T-cell (primary cell): ENCODE measurements around the gene NTHL1. TPM values are rescaled to one million over a fixed set of nuclear protein-coding genes. Genes with fewer than 3 reads are reported as not detected.
"Not testable (repeated sequence)": the region's sequence is repeated elsewhere in the genome, so short reads cannot be mapped to it uniquely, and the experiment has no call there.

Experiments used
- ATAC-seq, 4 experiments: fragments of 200-7000 bp in 3 of 4; fragments of 150-1000 bp in 1 of 4; cut with Tn5 transposase; replicated peaks in 1 of 4; 1 replicate in 3 of 4; 2 replicates in 1 of 4; pipeline ENCODE4 v1.10.0; 2021; ENCODE audit warnings: moderate library complexity in 3 of 4, mild to moderate bottlenecking in 2 of 4, moderate number of reproducible peaks in 1 of 4
- CTCF ChIA-PET, 2 donors: fragments of 300-600 bp; sonication (Branson Sonifier 250); formaldehyde crosslinking; loops; one replicate each; lab custom pipeline; 2022; ENCODE audit warnings: antibody characterized with exemption in 2 of 2; lab: Charles Lee
- POLR2A ChIA-PET, 2 donors: fragments of 300-600 bp; sonication (Branson Sonifier 250); formaldehyde crosslinking; loops; one replicate each; lab custom pipeline; 2022; ENCODE audit warnings: antibody characterized with exemption in 2 of 2; lab: Charles Lee
- DNase-seq, 35 experiments: peaks; one replicate each; pipeline versions ENCODE4 v3.0.0 to v3.0.0-alpha.2; 2013 to 2023
- H3K27ac ChIP-seq: one replicate; pipeline ENCODE4 v1.5.1; 2013; ENCODE audit warnings: low read length
- H3K27me3 ChIP-seq, 2 experiments: replicated peaks in 1 of 2; 1 replicate in 1 of 2; 2 replicates in 1 of 2; pipeline versions ENCODE4 v1.6.1 to v1.7.0; 2013; ENCODE audit warnings: low read length in 1 of 2, mixed read lengths in 1 of 2; ENCODE audit not compliant: control insufficient read depth in 2 of 2, insufficient read depth in 2 of 2; ENCODE audit errors: extremely low read depth in 1 of 2
- H3K36me3 ChIP-seq, 2 donors: 1 replicate in 1 of 2; 2 replicates in 1 of 2; pipeline versions ENCODE4 v1.6.1 to v1.7.0; 2013; ENCODE audit warnings: low read length in 1 of 2; ENCODE audit not compliant: control insufficient read depth in 2 of 2, insufficient read depth in 1 of 2; ENCODE audit errors: extremely low read depth in 1 of 2
- H3K4me1 ChIP-seq, 2 experiments: 1 replicate in 1 of 2; 2 replicates in 1 of 2; pipeline versions ENCODE4 v1.6.1 to v1.7.0; 2013; ENCODE audit warnings: low read length in 2 of 2, mixed read lengths in 1 of 2; ENCODE audit not compliant: insufficient read depth in 2 of 2, control insufficient read depth in 1 of 2; ENCODE audit errors: extremely low read depth in 1 of 2
- H3K4me3 ChIP-seq, 2 donors: 1 replicate in 1 of 2; 2 replicates in 1 of 2; pipeline versions ENCODE4 v1.5.1 to v1.7.0; 2013; ENCODE audit warnings: mild to moderate bottlenecking in 2 of 2, low read length in 1 of 2, moderate library complexity in 1 of 2; ENCODE audit not compliant: control insufficient read depth in 1 of 2; ENCODE audit errors: extremely low read depth in 1 of 2
- H3K9me3 ChIP-seq: 2 replicates; pipeline ENCODE4 v1.7.0; 2013
- H3K27ac Mint-ChIP-seq, 2 donors: one replicate each; pipeline ENCODE4 v1.8.0; 2020 to 2021; ENCODE audit warnings: mild to moderate bottlenecking in 2 of 2, mixed read lengths in 2 of 2
- H3K27me3 Mint-ChIP-seq, 2 donors: one replicate each; pipeline ENCODE4 v1.8.0; 2021 to 2022; ENCODE audit warnings: mixed read lengths in 2 of 2
- H3K36me3 Mint-ChIP-seq: one replicate; pipeline ENCODE4 v1.8.0; 2021; ENCODE audit warnings: mixed read lengths
- H3K4me1 Mint-ChIP-seq, 3 donors: one replicate each; pipeline ENCODE4 v1.8.0; 2020 to 2022; ENCODE audit warnings: mixed read lengths in 3 of 3, mild to moderate bottlenecking in 1 of 3
- H3K4me3 Mint-ChIP-seq, 3 donors: one replicate each; pipeline ENCODE4 v1.8.0; 2020 to 2022; ENCODE audit warnings: mild to moderate bottlenecking in 3 of 3, mixed read lengths in 3 of 3, moderate library complexity in 3 of 3
- H3K9me3 Mint-ChIP-seq, 3 donors: one replicate each; pipeline ENCODE4 v1.8.0; 2020 to 2022; ENCODE audit warnings: mixed read lengths in 3 of 3
- WGBS: methylation state at CpG from one replicate; pipeline ENCODE4 v1.1.5; 2013; ENCODE audit warnings: missing lambda C conversion rate; ENCODE audit not compliant: insufficient coverage; 5-methylcytosine and 5-hydroxymethylcytosine counted together
- total RNA-seq, 35 experiments: library from RNA in 6 of 35; stranded (reverse) in 6 of 35; fragments of 120-200 nt in 1 of 35; gene quantifications; one replicate each; pipeline versions ENCODE4 v1.2.1 to v1.2.4 and lab custom pipeline; 2013 to 2026

Gene NTHL1
- total RNA-seq, 5 donors from 2014 or later (not counting 1 experiment from before 2014, with no cell fraction given) = 5.8 to 24.1 (median 18.3) TPM

GRCh38 chr16:2015117-2015946 lies 32.3 kb downstream of the NTHL1 start:
- WGBS = 96% methylated on average over 10 of the region's 24 CpGs
- CTCF ChIA-PET = interaction anchor here in 1 of 2 donors (0.7 kb wide), 1 partner anchor 55 kb away, joined by 3 read pairs; no protein-coding TSS in a partner anchor
- H3K27me3 Mint-ChIP-seq = peaks cover 3 to 10% of the 10 kb centered on the region in 2 donors

GRCh38 chr16:2013527-2013926 lies 34.1 kb downstream of the NTHL1 start:
- H3K9me3 Mint-ChIP-seq = no peaks in the 10 kb centered on the region
- no peaks in the 10 kb centered on the region for H3K9me3 ChIP-seq
- DNase-seq (no peak), ATAC-seq (no peak)
- no peak overlapping the region for H3K27ac Mint-ChIP-seq
- WGBS = 98% methylated on average over 8 of the region's 15 CpGs
- H3K36me3 Mint-ChIP-seq = no peaks in the 10 kb centered on the region
- H3K4me1 ChIP-seq = peaks cover 10 to 15% of the 10 kb centered on the region in 2 experiments
- peaks cover 0 to 3% of the 10 kb centered on the region in 2 donors for H3K27me3 Mint-ChIP-seq
- H3K27me3 ChIP-seq = peaks cover 0 to 13% of the 10 kb centered on the region in 2 experiments
- ChIA-PET CTCF (no interaction called here), POLR2A (no interaction called here)
- no peaks in the 10 kb centered on the region for H3K36me3 ChIP-seq
- H3K4me1 Mint-ChIP-seq = peaks cover 9 to 12% (median 11%) of the 10 kb centered on the region in 3 donors
- no peak overlapping the region for H3K4me3 Mint-ChIP-seq
- H3K4me3 ChIP-seq = no peak overlapping the region
- no peak overlapping the region for H3K27ac ChIP-seq

More at GRCh38 chr16:2015117-2015946, 32.3 kb downstream of the NTHL1 start:
- Mint-ChIP-seq H3K27ac (no peak overlapping the region), H3K36me3 (no peaks in the 10 kb centered on the region), H3K4me3 (no peak overlapping the region), H3K4me1 (peaks cover 1 to 6% (median 2%) of the 10 kb centered on the region in 3 donors), H3K9me3 (no peaks in the 10 kb centered on the region)
- Histone ChIP-seq H3K27ac (no peak overlapping the region), H3K36me3 (no peaks in the 10 kb centered on the region), H3K9me3 (no peaks in the 10 kb centered on the region), H3K4me1 (peaks cover under 1 to 9% of the 10 kb centered on the region in 2 experiments), H3K27me3 (peaks cover 0 to 30% of the 10 kb centered on the region in 2 experiments), H3K4me3 (no peak overlapping the region)
- DNase-seq (no peak), ATAC-seq (no peak)
- POLR2A ChIA-PET = no interaction called here

- ATAC-seq, H3K27ac ChIP-seq, H3K9me3 ChIP-seq, H3K9me3 Mint-ChIP-seq, H3K27me3 Mint-ChIP-seq, H3K4me3 Mint-ChIP-seq, H3K4me3 ChIP-seq, H3K27me3 ChIP-seq, CTCF ChIA-PET, POLR2A ChIA-PET, H3K27ac Mint-ChIP-seq, H3K36me3 Mint-ChIP-seq, DNase-seq, H3K36me3 ChIP-seq: not testable (repeated sequence)
- 80% methylated on average over 5 of the region's 9 CpGs for WGBS
- H3K4me1 Mint-ChIP-seq = peaks cover 26 to 29% (median 27%) of the 10 kb centered on the region in 3 donors
- peaks cover 17 to 33% of the 10 kb centered on the region in 2 experiments for H3K4me1 ChIP-seq
These were observed 35.9 kb downstream of the NTHL1 start for GRCh38 chr16:2011726-2012125.

GRCh38 chr16:2009791-2010510 lies 37.7 kb downstream of the NTHL1 start, which contains the start of gene ZNF598:
Gene ZNF598 (minus strand): TSS chr16:2009821.
- Histone ChIP-seq H3K4me3 (peak within 1 kb of the TSS; percentile 78 to 84), H3K36me3 (peaks cover 3% of the 10 kb centered on the region in 2 donors), H3K4me1 (peaks cover 17 to 49% of the 10 kb centered on the region in 2 experiments), H3K27ac (peak within 1 kb of the TSS; percentile 94), H3K9me3 (no peaks in the 10 kb centered on the region), H3K27me3 (no peaks in the 10 kb centered on the region)
- peak within 1 kb of the TSS; percentile 86 to 88 (median 87) for H3K4me3 Mint-ChIP-seq
- H3K27ac Mint-ChIP-seq = peak within 1 kb of the TSS; percentile 91 to 92
- ATAC-seq = peak; percentile 91 to 96 (median 96)
- no peaks in the 10 kb centered on the region for H3K27me3 Mint-ChIP-seq
- 1% methylated on average over 49 of the region's 52 CpGs for WGBS
- no peaks in the 10 kb centered on the region for H3K9me3 Mint-ChIP-seq
- DNase-seq = peak; percentile 42 to 90 (median 70)
- ChIA-PET POLR2A (no interaction called here), CTCF (no interaction called here)
- H3K4me1 Mint-ChIP-seq = peaks cover 34 to 41% (median 40%) of the 10 kb centered on the region in 3 donors
- H3K36me3 Mint-ChIP-seq = no peaks in the 10 kb centered on the region

GRCh38 chr16:2009164-2009711 lies 38.4 kb downstream of the NTHL1 start:
- H3K4me3 ChIP-seq = peak overlapping the region; percentile 59 to 70
- H3K36me3 ChIP-seq = peaks cover 3% of the 10 kb centered on the region in 2 donors
- ATAC-seq = peak; percentile 5 to 62 (median 50)
- Mint-ChIP-seq H3K4me3 (peak overlapping the region; percentile 82 to 87 (median 84)), H3K36me3 (no peaks in the 10 kb centered on the region), H3K9me3 (no peaks in the 10 kb centered on the region), H3K27me3 (no peaks in the 10 kb centered on the region), H3K4me1 (peaks cover 38 to 47% (median 42%) of the 10 kb centered on the region in 3 donors), H3K27ac (peak overlapping the region; percentile 76 to 88)
- ChIA-PET CTCF (interaction anchor here in 1 of 2 donors (1.3 kb wide), 1 partner anchor 17 kb away, joined by 3 read pairs; no protein-coding TSS in a partner anchor), POLR2A (interaction anchor here in 1 of 2 donors (0.6 kb wide), 1 partner anchor 146 kb away, joined by 3 read pairs; the partner anchor contains the start of gene TRAF7)
- H3K27me3 ChIP-seq = no peaks in the 10 kb centered on the region
- H3K9me3 ChIP-seq = no peaks in the 10 kb centered on the region
- H3K27ac ChIP-seq = peak overlapping the region; percentile 53
- H3K4me1 ChIP-seq = peaks cover 19 to 56% of the 10 kb centered on the region in 2 experiments
- under 1% methylated on average over 55 of the region's 55 CpGs for WGBS
- DNase-seq = peak in 1 of 35 experiments; percentile 21
